ENCODE measurements around the gene CYP26B1.

Gene CYP26B1

GRCh38 chr2:72147303-72147971 is at the start of gene CYP26B1:
Gene CYP26B1, minus strand, starts transcription at chr2:72147862. Its CDS starts 28 bp downstream, at chr2:72147834.
- no peak for DNase-seq

- no peak for DNase-seq
Measured at GRCh38 chr2:72193723-72194122, 46.1 kb upstream of the CYP26B1 start.

GRCh38 chr2:72191441-72191840 is 43.8 kb upstream of the CYP26B1 start:
- no peak for DNase-seq

- DNase-seq, result no peak
Measured at GRCh38 chr2:72185206-72185605, 37.5 kb upstream of the CYP26B1 start.

DNA sequence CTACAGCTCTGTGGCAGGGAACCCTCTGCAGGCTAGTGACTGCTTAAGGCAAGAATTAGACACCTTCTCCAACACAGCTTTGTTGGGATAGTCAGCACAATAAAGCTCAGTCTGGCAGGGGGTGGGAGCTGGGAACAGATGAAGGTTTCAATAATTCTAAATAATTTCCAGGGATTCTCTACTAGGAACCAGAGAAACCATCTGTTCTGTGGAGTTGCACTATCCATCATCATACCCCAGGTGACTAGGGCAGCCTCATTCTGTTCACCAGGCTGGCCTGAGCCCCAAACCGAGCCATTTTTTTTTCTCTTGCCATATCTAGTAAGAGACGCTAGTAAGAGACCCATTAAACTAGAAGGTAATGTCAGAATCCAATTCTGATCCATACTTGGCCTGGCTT is 35.8 kb upstream of the CYP26B1 start:
- no peak for DNase-seq

GRCh38 chr2:72183016-72183415 is 35.4 kb upstream of the CYP26B1 start:
- DNase-seq, result no peak

DNA sequence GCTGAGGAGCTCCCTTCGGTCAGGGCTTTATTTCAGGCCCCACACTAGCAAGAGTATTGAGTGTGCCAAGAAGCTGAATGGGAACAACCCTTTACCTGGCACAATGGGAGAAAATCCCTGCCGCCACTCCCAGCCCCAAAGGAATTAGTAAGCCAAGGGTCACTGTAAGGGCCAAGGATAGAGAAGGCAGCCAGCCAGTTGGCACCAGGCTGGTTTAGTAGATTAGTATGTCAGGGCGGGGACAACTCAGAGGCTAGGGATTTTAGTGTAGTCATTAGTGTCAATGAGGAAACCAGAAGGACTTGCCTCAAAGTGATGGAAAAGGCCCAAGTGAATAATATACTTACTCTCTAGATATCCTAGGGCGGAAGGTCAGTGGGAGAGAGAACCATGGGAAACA is 34.9 kb upstream of the CYP26B1 start:
- no peak for DNase-seq

DNA sequence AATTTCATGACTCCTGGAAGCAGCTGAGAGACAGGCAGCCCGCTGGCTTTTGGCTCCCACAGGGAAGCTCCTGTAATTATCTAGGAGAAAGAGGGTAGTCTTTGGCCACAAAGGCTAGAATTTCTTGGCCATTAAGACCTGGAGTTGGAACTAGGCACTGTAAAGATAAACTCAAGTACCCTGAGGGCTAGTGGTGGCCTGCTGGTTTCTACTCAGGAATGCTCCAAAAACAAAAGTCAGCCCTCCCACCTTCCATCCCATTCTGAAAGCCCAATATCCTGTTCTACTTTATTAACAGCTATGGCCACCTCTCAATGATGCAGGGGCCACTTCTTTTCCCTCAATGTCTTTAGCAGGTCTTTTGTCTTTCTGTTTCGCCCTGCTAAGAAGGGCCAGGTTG is 34.0 kb upstream of the CYP26B1 start:
- no peak for DNase-seq

GRCh38 chr2:72180351-72180750 is 32.7 kb upstream of the CYP26B1 start:
- DNase-seq, result no peak

DNA sequence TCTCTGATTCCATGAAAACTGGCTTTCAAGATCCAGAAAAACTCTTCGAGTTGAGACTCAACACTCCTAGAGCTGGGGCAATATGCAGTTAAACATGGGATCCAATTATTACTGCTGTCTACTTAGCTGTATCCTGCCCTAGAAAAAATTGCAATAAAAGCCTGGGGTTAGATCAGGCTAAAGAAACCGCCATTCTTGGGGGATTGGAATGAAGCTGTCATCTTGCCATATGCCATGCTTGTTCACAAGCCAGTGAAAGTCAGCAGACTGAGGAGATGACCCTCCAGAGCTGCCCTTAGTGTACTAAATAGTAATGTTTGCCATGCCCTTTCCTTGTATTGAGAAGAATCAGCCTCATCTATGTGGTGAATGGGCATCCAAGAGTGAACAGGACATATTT is 30.9 kb upstream of the CYP26B1 start:
- DNase-seq, result no peak

DNA sequence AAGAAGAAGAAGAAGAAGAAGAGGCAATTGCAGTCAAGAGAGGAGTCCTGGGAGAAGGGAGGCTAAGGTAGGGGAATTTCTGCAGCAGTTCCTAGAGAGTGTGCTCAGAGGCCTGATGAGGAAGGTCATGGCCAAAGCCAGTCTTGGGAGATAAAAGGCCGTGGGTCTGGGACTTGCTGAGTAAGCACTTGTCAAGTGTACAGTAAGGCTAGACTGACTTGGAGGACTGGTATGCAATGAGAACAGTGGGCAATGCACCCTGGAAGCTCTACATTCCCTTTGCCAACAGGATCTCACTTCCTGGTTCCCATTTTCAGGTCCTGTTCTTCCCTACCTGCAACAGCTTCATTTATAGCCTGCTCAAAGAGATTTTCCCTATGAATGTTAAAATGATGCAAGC is 28.6 kb upstream of the CYP26B1 start:
- no peak for DNase-seq

DNA sequence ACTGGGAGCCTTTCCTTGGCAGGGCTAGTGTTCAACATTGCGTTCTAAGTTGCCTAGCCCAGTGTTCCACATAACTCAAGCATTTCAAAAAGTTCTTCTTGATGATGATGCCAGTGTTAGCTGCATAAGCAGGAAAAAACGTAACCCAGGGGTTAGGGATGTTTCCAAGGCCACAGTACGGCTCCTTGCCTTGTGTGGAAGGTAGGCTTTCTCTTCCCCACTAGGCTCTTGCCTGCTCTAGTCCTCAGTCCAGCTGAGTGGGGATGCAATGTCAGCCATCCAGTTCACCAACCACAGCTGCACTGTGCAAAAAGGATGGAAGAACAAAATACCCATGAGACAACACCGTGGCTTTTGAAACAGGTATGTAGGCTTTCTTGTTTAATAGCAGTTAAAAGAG is 28.0 kb upstream of the CYP26B1 start:
- DNase-seq, result no peak

DNA sequence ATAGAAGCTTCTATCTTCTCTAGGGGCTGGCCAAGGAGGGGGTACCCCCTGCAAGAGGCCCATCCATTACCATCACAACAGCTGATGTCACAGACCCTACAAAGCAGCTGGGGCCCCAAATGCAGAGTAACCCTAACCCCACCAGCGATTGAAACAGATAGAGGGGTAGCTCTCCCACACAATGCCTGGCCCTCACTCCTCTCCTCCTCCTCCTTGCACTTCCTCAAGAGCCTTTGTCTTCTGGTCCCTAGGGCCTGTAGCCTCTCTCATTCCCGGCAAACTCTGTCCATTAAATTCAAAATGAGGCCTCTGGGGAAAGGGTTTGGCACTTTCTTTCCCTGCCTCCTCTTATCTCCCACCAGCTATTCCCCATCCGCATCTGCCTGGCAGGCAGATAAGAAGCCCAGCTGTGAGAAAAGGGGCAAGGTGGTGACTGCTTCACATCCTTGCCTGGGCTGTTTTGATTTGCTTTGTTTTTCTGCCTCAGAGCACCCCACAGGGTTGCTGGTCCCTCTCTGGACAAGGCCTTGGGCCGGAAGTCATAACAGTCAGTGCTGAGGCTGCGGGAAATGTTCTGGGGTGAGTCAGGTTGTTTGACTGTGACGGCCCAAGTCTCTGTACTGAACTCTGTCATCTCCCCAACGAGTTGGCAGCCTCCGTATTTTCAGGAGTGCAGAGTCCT is 26.1 kb upstream of the CYP26B1 start:
- no peak for DNase-seq

DNA sequence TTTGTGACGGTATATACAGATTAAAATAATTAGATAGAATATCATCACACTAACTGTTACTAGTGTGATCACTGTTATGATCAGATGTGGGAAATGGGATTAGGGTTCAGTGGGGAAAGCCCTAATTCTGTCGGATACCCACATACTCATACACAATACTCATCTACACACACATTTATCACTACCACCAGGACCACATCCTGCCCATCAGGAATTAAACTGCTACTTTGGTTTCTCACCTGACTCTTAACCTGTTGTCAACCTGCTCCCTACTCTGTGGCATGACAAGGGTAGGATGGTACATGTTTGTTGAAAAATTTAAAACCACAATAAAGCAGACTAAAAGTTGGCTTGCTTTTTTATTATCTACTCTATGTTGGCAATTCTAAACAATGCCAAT is 24.8 kb upstream of the CYP26B1 start:
- DNase-seq, result no peak

DNA sequence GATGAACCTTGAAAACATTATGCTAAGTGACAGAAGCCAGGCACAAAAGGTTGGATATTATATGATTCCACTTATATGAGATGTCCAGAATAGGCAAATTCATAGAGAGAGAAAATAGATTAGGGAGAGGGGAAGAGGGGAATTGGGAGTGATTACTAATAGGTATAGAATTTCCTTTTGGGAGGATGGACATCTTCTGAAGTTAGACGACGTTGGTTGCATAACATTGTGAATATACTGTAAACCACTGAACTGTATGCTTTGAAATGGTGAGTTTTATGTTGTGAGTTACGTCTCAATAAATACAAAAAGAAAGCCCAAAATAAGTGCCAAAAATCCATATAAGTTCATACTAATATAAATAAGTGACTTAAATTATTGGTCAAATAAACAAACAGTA is 18.6 kb upstream of the CYP26B1 start:
- no peak for DNase-seq

GRCh38 chr2:72165792-72166191 is 18.1 kb upstream of the CYP26B1 start:
- DNase-seq, result no peak

DNA sequence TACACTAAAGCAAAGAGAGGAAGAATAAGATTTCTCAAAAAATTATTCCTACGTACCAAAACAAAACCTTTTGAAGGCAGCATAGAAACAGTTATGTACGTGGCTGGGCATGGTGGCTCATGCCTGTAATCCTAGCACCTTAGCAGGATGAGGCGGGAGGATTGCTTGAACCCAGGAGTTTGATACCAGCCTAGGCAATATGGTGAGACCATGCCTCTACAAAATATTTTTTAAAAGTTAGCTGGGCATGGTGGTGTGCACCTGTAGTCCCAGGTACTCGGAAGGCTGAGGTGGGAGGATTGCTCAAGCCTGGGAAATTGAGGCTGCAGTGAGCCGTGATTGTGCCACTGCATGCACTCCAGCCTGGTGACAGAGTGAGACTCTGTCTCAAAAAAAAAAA is 14.9 kb upstream of the CYP26B1 start:
- DNase-seq, result no peak

DNA sequence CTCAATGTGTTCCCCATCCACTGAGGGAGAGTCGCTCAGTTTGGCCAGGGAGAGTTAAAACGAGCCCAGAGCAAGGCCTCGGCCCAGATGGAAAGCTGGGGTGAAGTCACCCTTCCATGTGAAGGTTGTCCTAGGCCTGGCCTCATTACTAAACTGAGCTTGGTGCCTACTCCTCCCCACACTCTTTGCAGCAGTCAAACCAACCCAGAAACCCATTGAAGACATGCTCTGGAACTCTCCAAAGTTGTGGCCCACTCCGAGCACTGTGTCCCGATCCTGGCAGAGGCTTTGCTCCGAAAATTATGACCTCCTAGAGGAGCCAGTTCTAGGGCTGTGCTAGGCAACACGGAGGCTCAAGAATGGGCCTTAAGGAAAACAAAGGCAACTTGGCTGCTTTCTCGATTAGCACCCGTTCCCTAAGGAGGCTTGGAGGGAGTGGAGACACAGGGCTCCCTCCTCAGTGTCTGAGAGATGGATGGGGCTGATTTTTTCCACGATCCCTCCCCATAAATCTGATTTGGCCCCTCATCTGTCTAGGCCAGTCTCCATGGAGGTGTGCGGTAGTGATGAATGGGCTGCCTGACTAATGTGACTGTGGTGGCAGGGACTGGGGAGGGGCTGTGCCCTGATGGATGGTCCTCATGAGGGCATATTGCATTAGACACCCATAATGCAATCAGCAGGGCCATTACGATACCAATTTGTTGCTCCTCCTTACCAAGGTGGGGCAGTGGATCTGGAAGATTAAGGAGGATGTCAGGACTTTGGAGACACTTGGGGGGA is 11.7 kb upstream of the CYP26B1 start:
- DNase-seq, result no peak

DNA sequence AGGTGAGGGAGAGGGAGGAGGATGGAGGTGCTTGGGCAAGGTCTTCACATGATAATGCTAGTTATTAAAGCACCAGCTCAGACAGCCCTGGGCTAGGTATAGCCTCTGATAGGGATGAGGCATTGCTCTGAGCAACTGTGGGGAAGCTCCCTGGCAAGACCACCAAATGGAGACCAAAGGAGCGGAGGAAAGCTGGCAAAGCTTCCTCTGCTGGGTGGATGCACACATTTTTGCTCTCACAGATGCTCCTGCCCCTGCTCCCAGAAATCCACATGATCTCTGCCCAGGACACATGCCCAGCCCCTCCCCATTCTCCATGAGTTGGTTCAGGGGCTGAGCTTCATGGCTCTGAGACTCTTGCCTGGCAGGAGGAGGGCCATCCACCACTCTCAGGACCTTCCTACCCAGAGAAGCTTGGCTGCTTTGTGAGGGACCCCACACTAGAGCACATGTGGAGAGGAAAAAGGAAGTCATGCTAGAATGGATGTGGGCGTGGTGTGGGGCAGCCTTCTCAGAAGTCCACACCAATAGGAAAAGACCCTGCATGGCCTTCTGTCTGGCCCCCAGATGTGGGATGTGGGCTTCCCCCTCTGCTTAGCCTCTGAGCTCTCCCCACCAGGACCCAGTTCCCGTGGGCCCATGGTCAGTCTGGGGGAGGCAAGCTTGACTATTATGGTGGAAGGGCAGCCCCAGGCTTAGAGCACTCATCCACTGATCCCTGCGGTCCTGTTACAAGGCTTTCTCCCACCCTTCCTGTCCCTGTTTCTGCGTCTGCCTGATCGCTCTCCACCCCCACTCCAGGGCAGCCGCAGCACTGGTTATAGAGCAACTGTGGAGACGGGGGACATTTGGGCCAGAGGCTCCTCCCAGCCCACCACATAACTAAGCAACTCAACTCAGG is 10.5 kb upstream of the CYP26B1 start:
- no peak for DNase-seq

DNA sequence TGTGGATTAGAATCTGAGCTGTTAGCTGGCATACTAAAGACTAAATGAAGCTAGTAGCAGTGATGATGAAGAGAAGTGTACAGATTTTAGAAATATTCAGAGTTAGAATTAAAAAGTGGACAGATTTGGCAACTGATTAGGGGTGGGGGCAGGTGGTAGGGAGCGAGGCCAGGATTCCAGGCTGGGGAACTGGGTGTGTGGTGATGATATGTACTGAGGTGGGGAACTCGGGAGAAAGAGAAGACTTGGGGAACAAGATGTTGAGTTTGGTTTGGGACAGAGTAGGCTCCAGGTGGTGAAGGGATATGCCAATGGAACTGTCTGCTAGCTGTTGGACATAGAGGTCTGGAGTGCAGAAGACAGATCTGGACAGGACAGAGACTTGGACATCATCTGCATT is 9.2 kb upstream of the CYP26B1 start:
- DNase-seq, result no peak

DNA sequence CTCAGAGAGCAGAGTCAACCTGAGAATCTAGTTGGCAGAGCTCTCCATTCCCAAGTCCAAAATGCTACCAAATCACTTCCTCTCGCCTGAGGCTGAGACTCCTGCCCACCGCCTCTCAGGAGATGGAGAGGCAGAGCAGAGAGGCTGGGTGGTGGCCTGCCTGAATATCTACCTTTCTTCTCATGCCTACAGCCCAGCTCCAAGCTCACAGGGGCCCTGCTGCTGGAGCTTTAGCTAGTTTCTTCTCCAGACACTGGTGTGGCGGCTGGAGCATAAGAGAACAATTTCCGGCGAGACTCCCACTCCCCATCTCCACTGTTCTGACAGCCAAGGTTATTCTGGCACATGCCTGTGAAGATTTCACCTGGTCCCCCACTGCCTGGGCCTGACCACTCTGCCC is 8.1 kb upstream of the CYP26B1 start:
- no peak for DNase-seq

- no peak for DNase-seq
Measured at GRCh38 chr2:72155151-72155550, 7.5 kb upstream of the CYP26B1 start.

DNA sequence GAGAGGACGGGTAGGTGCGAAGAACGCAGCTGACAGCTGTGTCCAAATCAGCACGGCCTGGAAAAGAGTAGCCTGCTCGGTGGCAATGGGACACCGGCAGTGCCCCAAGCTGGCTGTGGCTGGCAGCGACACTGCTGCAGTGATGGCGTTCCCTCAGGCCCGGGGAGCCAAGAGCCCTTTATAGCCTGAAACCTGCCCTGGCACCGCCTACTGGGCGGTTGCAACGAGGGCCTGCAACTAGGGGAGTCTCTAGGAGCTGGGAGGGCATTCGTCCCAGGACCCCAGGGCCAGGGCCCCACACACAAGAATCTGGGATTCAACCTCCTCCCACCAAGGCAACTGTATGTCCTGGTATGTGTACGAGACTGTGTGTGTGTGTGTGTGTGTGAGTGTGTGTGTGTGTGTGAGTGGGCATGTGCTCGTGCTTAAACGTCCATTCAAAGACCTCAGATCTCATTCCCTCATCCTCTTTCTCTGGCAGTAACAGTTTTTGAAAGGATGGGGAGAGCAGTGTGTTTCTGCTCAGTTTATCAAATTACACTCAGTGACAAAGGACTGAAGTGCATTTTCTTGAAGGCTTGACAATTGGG is 6.8 kb upstream of the CYP26B1 start:
- DNase-seq, result no peak

Measured in CD4-positive, alpha-beta T cell treated with Interleukin-1 beta for 1 hour (primary cell).